ENCODE measurements around the gene MYO18B.

- TF ChIP-seq, protein P1, sequence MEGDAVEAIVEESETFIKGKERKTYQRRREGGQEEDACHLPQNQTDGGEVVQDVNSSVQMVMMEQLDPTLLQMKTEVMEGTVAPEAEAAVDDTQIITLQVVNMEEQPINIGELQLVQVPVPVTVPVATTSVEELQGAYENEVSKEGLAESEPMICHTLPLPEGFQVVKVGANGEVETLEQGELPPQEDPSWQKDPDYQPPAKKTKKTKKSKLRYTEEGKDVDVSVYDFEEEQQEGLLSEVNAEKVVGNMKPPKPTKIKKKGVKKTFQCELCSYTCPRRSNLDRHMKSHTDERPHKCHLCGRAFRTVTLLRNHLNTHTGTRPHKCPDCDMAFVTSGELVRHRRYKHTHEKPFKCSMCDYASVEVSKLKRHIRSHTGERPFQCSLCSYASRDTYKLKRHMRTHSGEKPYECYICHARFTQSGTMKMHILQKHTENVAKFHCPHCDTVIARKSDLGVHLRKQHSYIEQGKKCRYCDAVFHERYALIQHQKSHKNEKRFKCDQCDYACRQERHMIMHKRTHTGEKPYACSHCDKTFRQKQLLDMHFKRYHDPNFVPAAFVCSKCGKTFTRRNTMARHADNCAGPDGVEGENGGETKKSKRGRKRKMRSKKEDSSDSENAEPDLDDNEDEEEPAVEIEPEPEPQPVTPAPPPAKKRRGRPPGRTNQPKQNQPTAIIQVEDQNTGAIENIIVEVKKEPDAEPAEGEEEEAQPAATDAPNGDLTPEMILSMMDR (conservative IDR thresholded peaks at IDR 0.05; ENCODE audit: low read depth, low read length), result no peak
- TF ChIP-seq EZH2 (IDR thresholded peaks at IDR 0.05; ENCODE audit: low read length, unreplicated experiment), result no peak
- no peak for TF ChIP-seq EZH2phosphoT487 (IDR thresholded peaks at IDR 0.05; ENCODE audit: borderline replicate concordance, low read length)
Observed at GRCh38 chr22:25750569-25751173, 8.7 kb downstream of the MYO18B start.

Data from PC-3 (cell line).